ENCODE results near the gene DUSP7.

DUSP7 gene

GRCh38 chr3:52090131-52090932, 34.0 kb upstream of the DUSP7 start:
- no peak for DNase-seq (ENCODE audit: low spot score)
- TF ChIP-seq CTCF (IDR thresholded peaks at IDR 0.05; ENCODE audit: borderline replicate concordance, control extremely low read depth, extremely low read depth, insufficient read depth, missing control alignments): no peak
- in situ Hi-C loops (cut with MboI; ENCODE audit: low sequenced_read_pairs, unreplicated experiment): no loop called here

DNA sequence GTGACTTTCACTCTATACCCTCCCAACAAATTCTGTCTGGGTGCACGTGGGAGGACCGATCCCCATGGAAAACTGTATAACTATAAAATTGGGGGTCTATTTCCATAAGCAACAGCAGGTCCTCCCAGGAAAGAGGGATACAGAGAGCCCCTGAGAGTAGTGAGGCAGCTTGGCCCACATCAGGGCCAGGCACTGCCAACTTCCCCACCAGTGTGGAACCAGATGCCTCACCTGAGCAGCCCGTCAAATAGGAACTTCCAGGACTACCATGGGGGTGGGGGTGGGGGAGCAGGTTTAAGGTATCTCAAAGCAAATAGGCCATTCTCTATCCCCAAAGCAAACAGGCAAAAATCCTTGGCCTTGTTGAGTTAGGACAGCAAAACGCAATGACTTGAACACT, 33.3 kb upstream of the DUSP7 start:
- no peak for TF ChIP-seq CTCF (IDR thresholded peaks at IDR 0.05; ENCODE audit: borderline replicate concordance, control extremely low read depth, extremely low read depth, insufficient read depth, missing control alignments)
- no peak for DNase-seq (ENCODE audit: low spot score)
- in situ Hi-C loops (cut with MboI; ENCODE audit: low sequenced_read_pairs, unreplicated experiment): no loop called here

- no peak for DNase-seq (ENCODE audit: low spot score)
- in situ Hi-C loops (cut with MboI; ENCODE audit: low sequenced_read_pairs, unreplicated experiment): no loop called here
- no peak for TF ChIP-seq CTCF (IDR thresholded peaks at IDR 0.05; ENCODE audit: borderline replicate concordance, control extremely low read depth, extremely low read depth, insufficient read depth, missing control alignments)
Measured at GRCh38 chr3:52088445-52089367, 32.3 kb upstream of the DUSP7 start.

DNA sequence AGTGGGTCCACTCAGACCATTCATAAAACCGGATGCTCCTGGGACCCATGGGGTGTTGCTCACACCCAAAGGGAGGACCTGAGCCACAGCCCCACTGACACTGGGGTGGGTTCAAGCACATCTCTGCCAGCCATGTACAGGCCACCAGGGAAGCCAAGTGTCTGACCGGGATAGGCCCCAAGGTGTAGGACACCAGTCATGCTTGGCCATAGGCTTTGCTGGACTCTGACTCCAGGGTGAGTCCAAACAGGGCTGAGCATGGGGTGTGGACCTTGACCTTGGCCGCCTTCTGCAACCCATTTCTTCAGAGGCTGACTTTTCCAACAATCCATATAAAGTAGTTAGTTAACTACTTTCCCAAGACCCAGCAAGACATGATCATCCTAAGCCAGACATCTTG, 31.4 kb upstream of the DUSP7 start:
- TF ChIP-seq CTCF (IDR thresholded peaks at IDR 0.05; ENCODE audit: borderline replicate concordance, control extremely low read depth, extremely low read depth, insufficient read depth, missing control alignments): no peak
- in situ Hi-C loops (cut with MboI; ENCODE audit: low sequenced_read_pairs, unreplicated experiment): no loop called here
- DNase-seq (ENCODE audit: low spot score): no peak

GRCh38 chr3:52086976-52087663, 30.7 kb upstream of the DUSP7 start:
- in situ Hi-C loops (cut with MboI; ENCODE audit: low sequenced_read_pairs, unreplicated experiment): no loop called here
- peak; percentile 58 for DNase-seq (ENCODE audit: low spot score)

More at GRCh38 chr3:52086976-52087663, 30.7 kb upstream of the DUSP7 start:
- no peak for TF ChIP-seq CTCF (IDR thresholded peaks at IDR 0.05; ENCODE audit: borderline replicate concordance, control extremely low read depth, extremely low read depth, insufficient read depth, missing control alignments)

Measured in GM13976 (cell line).